Fibroblast of upper back skin (primary cell): Measurements from ENCODE around the gene ANKRD11.
"Not testable (repeated sequence)": the region's sequence is repeated elsewhere in the genome, so short reads cannot be mapped to it uniquely, and the experiment has no call there.

Experiments used
- DNase-seq: peaks from one replicate; pipeline ENCODE4 v3.0.0-alpha.2; 2013

ANKRD11 gene

GRCh38 chr16:89256651-89257254, 233.6 kb downstream of the ANKRD11 start:
- DNase-seq: peak; percentile 44

- no peak for DNase-seq
These were observed 236.6 kb downstream of the ANKRD11 start for GRCh38 chr16:89253548-89254287.

- no peak for DNase-seq
These were observed 242.0 kb downstream of the ANKRD11 start for GRCh38 chr16:89248196-89248982.

GRCh38 chr16:89247734-89248075, 242.7 kb downstream of the ANKRD11 start:
- DNase-seq: not testable (repeated sequence)

- peak; percentile 75 for DNase-seq
These were observed 243.2 kb downstream of the ANKRD11 start for GRCh38 chr16:89246903-89247733.

GRCh38 chr16:89246383-89246902, 243.9 kb downstream of the ANKRD11 start:
- DNase-seq: no peak

GRCh38 chr16:89244754-89245153, 245.6 kb downstream of the ANKRD11 start:
- no peak for DNase-seq

GRCh38 chr16:89244264-89244663, 246.1 kb downstream of the ANKRD11 start:
- DNase-seq: not testable (repeated sequence)

GRCh38 chr16:89243664-89244063, 246.7 kb downstream of the ANKRD11 start:
- no peak for DNase-seq

GRCh38 chr16:89242795-89243200, 247.6 kb downstream of the ANKRD11 start:
- no peak for DNase-seq

GRCh38 chr16:89241187-89242007, 249.0 kb downstream of the ANKRD11 start:
- DNase-seq: peak; percentile 70

- no peak for DNase-seq
These were observed 252.6 kb downstream of the ANKRD11 start for GRCh38 chr16:89237733-89238132.

- DNase-seq: no peak
These were observed 256.5 kb downstream of the ANKRD11 start for GRCh38 chr16:89233678-89234490.

GRCh38 chr16:89232107-89232506, 258.3 kb downstream of the ANKRD11 start:
- no peak for DNase-seq

- no peak for DNase-seq
These were observed 260.1 kb downstream of the ANKRD11 start for GRCh38 chr16:89230255-89230654.

- no peak for DNase-seq
These were observed 265.7 kb downstream of the ANKRD11 start for GRCh38 chr16:89224665-89225064.

- no peak for DNase-seq
These were observed 267.4 kb downstream of the ANKRD11 start for GRCh38 chr16:89222931-89223330.

- no peak for DNase-seq
These were observed 268.8 kb downstream of the ANKRD11 start for GRCh38 chr16:89221604-89222003.

GRCh38 chr16:89219365-89219764, 271.0 kb downstream of the ANKRD11 start:
- DNase-seq: no peak
